Hematopoietic multipotent progenitor cell treated with erythropoietin and hydrocortisone succinate and interleukin-3 and kit ligand, for 4 days (in vitro differentiated cells): ENCODE measurements around the gene TSNAXIP1.
"Not testable (repeated sequence)": the region's sequence is repeated elsewhere in the genome, so short reads cannot be mapped to it uniquely, and the experiment has no call there.

ENCODE experiments used
- DNase-seq: peaks from one replicate; pipeline ENCODE4 v3.0.0-alpha.2; 2015

The TSNAXIP1 gene

DNA sequence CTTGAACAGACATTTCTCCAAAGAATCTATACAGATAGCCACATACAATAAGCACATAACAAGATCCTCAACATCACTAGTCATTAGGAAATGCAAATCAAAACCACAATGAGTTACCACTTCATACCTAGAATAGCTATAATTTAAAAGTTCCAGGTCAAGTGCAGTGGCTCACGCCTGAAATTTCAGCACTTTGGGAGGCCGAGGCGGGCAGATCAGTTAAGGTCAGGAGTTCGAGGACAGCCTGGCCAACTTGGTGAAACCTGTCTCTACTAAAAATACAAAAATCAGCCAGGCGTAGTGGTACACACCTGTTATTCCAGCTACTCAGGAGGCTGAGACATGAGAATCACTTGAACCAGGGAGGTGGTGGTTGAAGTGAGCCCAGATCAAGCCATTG, 20.2 kb upstream of the TSNAXIP1 start:
- DNase-seq = no peak

DNA sequence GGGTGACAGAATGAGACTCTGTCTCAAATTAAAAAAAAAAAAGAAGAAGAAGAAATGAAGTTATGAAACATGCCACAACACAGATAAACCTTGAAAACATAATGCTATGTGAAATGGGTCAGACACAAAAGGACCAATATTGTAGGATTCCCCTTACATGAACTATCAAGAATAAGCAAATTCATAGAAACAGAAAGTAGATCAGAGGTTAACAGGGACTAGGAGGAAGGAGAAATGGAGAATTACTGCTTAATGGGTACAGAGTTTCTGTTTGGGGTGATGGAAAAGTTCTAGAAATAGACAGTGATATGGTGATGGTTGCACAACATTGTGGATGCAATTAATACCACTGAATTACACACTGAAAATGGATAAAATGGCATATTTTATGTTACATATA, 16.6 kb upstream of the TSNAXIP1 start:
- no peak for DNase-seq

DNA sequence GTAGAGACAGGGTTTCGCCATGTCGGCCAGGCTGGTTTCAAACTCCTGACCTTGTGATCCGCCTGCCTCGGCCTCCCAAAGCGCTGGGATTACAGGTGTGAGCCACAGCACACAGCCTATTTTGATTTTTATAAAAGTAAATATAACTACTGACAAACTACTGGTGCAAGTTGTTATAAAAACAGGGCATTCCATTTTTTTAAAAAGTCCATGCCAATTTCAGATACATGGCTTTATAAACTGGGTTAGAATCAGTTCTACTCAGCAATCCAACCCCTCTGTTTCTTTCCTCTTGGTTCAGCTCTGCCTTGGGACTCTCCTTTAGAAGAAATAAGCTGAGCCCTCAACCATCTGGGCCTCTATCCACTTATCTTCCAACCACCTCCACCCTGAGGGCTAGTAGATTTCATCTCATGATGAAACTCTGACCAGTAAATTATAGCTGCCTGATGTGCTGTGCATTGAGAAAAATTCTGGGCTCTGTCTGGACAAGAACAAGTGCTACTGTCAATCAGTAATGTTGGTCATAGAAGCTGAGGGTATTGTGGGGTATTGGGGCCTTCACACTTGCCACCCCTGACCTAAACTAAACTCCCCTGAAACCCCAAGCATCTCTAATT, 10.5 kb upstream of the TSNAXIP1 start:
- DNase-seq = peak; percentile 67

DNA sequence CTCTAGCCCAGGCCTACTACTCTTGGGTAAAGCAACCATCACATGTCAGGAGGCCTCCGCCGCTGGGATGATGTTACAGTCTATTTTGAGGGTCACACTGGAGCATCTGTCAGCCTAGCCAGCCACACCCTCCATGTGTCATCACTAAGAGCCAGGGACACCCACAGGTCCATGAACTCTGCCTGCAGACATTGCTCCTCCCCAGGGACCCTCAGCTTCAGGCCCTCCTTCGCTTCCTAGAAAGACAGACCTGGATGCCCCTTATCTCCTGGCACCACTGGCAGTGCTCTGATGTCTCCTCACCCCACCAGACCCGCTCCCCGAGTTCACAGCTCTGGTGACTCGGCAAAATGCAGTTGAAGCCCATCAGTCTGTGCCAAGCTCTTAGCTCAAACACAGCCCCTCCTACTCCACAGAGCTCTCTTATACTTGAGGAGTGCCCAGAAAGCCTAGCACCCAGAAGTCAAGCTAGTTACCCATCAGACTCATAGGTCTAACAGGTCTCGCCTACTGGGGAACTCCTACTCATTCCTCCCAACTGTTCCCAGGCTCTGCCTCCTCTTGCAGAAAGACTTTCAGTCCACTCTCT, 6.3 kb upstream of the TSNAXIP1 start:
- peak; percentile 96 for DNase-seq

DNA sequence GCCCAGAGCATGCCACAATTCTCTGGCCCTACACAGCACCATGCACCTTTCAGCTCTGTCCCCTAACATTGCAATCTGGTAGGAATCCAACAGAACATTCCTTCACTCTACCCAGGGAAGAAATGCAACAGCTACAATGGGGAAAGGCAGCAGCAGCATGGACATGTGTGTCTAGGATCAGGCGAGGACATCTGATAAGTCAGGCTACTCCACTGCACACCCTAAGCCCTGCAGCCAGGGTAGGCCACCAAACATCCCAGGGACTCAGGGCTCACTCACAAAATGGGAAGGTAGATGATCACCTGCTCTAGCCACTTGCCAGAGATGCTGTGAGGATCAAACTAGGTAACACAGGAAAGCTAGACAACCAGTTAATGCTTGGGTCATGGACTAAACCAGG, 5.4 kb upstream of the TSNAXIP1 start:
- DNase-seq = no peak

DNA sequence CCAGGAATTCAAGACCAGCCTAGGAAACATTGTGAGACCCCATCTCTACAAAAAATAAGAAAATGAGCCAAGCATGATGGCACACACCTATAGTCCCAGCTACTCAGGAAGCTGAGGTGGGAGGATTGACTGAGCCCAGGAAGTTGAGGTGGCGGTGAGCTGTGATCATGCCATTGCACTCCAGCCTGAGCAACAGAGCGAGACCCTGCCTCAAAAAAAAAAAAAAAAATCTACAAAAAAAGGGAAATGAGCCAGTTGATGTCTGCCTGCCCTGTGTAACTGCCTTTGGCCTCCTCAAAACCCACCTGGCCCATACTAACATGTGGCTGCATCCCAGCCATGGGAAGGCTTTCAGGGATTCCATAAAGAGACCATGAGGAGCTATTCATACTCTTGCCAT, 4.8 kb upstream of the TSNAXIP1 start:
- DNase-seq = no peak

DNA sequence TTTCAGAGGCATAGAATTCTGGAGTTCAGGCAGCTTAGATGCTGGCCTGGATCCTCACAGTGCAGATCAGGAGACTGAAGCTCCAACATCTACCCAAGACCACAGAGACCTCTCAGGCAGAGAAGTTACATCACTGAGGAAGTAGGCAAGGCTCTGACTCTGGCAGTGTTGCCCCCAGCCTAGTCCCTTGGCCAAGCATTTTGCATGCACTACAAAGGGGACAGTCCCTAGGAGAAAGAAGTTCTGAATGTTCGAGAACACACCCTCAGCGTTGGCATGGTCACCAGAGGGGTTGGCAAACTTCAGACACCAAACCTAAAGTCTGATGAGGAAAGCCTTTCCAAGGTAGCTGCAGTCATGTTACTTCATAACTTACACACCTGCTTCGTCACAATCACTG, 2.8 kb upstream of the TSNAXIP1 start:
- DNase-seq = peak; percentile 65

DNA sequence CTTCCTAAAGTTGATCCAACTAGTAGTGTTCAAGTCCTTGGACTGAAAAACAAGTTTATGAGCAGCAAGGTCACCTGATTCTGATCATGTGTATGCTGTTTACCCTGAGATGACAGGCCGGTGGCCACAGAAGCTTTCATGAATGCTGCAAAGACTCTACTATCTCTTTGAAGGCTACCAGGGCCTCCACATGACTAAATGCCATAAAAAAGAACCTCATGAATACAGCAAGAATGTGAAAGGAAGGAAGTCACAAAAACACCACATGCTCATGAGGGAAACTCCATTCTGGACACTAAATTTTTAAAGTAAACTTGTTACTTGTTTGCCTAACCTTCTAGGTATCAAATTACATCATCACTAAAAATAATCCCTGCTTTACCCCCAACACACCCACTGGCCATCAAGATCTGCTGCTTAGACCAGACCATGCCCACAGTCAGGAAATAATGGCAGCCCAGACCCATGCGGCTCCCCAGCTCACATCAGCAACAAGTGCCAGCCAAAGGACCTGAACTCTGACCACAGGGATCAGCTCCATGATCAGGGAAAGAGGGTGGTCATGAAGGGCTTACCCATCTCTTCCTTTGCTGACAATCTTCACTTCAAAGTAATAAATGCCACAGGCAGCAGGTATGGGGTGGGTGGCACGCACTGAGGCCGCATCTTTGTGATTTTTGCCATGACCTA, 1.7 kb upstream of the TSNAXIP1 start:
- DNase-seq = no peak

DNA sequence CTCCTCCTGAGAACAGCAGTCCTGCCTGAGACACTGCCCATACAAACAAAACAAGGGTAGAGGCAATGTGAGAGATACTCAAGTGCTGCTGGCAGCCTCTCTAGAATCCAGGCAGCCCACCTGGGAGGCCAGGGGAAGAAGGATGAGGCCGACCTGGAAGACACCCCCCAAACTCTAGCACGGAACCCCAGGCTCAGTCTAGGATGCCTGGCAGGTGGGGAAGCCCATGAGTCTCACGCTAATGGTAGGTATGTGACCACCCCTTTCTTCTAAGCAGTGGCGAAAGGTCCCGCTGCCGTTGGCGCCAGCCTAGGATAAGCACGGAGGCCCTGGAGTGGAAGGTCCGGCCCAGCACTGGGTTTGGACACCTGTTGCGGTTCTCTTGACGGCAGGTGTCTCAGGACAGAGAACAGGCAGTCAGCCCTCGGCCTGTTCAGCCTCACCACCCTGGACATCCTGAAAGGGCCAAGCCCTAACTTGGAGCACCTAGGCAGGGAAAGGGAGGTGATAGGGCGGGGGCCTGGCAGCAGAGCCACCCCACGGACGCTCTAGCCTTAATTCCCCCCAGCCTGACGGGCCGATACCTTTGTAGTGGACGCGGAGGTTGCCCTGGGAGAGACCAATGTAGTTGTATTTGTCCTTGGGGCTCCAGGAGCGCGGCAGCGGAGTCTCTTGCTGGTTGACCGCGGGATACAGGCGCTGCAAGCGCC, 816 bp upstream of the TSNAXIP1 start:
- no peak for DNase-seq

DNA sequence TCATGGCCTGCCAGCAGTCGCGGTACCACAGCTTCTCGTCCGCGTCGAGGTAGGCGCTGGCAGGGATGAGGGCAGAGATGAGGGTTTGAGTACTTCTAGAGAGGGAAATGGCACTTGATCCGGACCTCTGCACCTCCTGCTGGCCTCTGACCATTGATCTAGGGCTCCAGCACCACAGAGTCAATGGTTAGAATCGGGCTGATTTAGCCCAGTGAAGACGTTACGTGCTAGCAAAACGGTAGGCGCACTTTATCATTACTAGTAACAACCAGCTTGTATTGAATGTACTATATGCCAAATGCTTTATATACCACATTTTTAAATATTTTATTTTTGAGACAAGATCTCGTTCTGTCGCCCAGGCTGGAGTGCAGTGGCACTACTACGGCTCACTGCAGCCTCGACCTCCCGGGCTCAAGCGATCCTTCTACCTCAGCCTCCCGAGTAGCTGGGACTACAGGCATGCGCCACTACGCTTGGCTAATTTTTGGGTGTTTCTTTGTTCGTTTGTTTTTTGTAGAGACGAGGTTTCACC, 526 bp downstream of the TSNAXIP1 start:
- DNase-seq = no peak

DNA sequence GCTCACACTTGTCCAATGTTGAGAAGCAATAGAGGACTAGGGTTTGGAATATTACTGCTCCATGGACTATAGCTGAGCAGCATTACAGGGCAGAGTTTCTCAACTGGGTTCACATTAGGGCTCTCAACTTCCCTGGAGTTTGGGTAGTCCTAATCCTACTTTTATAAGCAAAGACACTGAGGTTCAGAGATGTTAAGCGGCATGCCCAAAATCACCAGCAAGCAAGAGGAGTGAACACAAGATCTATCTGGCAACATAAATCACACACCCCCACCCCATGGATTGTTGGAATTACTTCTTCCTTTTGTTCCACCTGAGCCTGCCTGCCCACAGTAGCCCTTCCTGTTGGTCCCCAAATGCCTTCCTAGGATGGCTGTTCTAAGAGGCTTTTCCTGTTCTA, 5.2 kb downstream of the TSNAXIP1 start:
- DNase-seq = no peak

DNA sequence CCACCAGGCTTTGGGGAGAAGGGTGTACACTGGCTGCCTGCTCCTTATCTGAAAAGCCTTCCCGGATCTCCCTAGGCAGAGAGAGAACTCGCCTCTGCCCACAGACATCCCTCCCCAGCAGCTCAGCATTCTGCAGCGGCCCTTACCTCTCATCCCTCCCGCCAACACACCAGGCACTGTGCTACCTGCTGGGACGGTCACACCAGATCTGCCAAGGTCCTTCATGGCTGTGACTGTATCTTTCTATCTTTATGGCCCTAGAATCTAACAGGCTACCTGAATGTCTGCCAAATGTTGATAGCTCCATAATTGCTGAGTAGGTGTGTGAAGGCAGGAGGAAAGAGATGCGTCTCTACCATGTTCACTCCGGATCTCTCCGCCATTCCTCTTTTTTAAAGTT, 7.9 kb downstream of the TSNAXIP1 start:
- DNase-seq = no peak

DNA sequence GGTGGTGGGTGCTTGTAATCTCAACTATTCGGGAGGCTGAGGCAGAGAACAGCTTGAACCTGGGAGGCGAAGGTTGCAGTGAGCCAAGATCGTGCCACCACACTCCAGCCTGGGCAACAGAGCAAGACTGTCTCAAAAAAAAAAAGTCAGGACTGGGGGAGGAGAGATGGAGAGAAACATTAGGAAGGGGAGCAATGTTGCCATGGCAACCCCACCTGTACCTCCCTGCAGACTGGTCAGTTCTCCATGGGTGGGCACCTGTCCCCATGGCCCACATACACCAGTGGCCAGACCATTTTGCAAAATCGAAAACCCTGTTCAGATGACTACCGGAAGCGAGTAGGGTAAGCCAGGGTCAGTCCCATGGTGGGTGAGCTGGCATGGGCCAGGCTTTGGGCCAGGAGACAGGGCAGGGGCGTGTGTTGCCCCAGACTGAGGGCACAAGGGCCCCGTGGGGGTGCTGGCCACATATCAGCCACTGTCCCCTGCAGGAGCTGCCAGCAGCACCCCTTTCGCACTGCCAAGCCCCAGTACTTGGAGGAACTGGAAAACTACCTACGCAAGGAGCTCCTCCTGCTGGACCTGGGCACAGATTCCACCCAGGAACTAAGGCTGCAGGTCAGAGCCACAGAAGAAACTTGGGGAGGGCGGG, 14.0 kb downstream of the TSNAXIP1 start:
- no peak for DNase-seq

DNA sequence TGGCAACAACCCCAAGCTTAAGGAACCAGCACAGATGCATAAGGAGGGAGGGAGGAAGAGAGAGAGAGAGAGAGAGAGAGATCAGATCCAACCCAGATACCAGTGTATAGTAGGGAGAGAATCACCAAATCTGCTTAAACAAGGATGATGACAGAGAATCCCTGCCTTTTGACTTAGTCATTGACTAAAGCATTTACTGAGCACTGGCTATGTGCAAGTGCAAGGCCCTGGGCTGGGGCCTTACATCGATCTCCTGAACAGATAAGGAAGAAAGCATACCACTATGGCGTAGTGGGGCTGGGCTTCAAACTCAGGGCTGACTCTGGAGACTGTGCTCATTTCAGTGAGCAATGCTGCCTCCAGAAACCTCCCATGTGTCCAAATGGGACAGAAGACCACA, 15.8 kb downstream of the TSNAXIP1 start:
- DNase-seq = no peak

DNA sequence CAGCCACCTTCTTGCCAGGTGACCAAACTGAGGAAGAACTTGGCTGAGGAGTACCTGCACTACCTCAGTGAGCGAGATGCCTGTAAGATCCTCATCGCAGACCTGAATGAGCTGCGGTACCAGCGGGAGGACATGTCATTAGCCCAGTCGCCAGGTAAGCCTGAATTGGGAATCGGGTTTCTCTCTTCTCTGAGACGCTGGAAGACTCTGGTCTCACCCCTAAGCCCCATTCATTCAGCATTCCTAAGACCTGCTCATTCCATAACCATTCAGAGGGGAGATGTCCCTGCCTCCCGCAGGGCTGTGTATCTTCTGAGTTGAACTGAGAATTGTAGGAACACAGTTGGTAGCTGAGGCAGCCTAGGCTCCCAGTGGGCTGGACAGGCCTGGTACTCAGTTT, 18.4 kb downstream of the TSNAXIP1 start:
- DNase-seq = no peak

DNA sequence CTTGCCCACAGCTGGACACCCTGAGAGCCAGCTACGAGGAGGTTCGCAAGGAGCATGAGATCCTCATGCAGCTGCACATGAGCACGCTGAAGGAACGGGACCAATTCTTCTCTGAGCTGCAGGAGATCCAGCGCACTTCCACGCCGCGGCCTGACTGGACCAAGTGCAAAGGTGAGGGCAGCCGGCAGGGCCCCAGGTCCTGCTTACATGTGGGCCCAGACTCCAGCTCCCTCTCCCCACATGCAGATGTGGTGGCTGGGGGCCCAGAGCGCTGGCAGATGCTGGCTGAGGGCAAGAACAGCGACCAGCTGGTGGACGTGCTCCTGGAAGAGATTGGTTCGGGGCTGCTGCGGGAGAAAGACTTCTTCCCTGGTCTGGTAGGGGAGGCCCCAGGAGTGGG, 19.2 kb downstream of the TSNAXIP1 start:
- DNase-seq = no peak

DNA sequence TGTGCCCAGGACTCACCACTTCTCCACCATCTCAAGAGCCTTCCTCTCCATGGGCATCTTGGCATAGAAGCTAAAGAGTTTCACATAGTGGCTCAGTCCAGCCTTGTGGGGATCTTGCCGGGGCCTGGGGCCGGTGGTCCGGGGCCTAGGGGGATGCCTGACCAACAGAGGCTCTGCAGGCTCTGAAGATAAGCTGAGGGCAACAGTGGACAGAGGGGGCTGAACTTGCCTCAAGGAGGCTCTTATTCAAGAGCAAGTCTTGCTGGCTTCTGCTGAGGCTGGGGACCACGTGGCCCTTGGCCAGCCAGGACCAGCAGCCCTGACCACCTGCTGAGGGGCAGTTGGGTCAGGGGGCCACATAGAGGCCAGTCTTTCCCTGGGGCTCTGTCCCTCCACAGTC, 22.0 kb downstream of the TSNAXIP1 start:
- no peak for DNase-seq

DNA sequence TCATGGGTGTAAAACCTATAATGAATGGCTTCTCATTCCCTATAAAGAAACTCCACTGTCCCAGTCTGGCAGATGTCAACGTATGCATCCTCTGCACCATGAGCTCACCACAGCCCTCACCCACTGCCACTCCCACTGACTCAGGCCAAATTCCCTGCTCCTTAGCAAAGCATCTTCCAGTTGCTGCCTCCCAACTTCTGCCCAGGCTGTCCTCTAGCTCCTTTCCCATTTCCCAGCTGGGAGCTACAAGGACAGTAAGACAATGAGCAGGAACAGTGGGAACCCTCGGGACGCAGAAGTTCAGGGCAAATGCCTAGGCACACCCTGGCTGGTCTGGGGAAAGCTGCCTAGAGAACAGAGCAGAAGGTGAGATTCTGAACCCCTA, 26.3 kb downstream of the TSNAXIP1 start:
- DNase-seq = peak; percentile 47

DNA sequence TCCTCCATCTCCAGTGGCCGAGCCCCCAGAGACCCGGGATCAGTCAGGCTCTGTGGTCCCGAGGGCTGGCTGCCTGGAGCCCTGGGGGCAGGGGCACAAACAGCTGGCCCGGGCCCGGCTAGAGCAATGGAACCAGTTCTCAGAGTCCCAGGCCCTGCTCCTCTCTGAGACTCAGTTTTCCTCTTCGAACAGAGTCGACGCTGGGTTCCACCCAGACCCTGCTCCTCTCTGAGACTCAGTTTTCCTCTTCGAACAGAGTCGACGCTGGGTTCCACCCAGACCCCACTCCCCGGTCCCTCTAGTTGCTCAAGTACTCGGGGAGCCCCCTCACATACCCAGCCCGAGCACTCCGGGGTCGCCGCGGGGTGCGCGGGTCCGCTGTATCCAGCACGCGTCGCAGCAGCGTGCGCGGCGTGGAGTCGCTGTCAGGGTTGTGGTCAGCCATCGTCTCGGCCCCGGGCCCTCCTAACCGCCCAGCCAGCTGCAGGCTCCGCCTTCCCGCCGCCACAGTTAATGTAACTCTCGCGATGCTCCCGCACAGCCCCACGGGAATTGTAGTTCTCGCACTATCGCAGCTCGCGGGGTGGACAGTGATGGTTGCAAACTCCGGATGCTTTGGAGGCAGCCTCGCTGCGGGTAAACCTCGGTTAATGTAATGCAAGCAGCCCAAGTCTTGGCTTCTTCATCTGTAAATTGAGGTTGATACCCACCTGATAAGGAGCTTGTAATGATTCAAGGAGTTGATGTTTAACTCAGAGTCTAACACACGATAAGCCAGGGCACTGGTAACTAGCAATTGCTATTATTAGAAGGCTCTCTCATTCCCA, 26.9 kb downstream of the TSNAXIP1 start:
- DNase-seq = peak; percentile 97

DNA sequence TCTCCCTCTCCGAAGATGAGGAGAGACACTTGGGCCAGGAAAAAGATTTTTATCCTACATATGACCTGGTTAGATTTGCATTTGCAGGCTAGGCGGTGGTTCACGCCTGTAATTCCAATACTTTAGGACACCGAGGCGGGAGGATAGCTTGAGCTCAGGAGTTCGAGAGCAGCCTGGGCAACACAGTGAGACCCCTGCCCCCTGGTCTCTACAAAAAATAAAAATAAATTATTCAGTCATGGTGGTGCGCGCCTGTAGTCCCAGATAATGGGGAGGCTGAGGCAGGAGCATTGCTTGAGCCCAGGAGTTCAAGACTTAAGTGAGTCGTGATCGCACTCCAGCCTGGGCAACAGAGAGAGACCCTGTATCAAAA, 27.5 kb downstream of the TSNAXIP1 start:
- no peak for DNase-seq

DNA sequence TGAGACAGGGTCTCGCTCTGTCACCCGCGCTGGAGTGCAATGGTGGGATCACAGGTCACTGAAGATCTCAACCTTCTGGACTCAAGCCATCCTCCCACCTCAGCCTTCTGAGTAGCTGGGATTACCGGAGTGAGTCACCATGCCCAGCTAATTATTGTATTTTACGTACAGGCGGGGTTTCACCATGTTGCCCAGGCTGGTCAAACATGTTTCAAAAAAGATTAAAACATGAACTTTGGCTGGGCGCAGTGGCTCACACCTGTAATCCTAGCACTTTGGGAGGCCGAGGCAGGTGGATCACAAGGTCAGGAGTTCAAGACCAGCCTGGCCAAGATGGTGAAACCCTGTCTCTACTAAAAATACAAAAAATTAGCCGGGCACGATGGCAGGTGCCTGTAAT, 30.5 kb downstream of the TSNAXIP1 start:
- not testable (repeated sequence) for DNase-seq

DNA sequence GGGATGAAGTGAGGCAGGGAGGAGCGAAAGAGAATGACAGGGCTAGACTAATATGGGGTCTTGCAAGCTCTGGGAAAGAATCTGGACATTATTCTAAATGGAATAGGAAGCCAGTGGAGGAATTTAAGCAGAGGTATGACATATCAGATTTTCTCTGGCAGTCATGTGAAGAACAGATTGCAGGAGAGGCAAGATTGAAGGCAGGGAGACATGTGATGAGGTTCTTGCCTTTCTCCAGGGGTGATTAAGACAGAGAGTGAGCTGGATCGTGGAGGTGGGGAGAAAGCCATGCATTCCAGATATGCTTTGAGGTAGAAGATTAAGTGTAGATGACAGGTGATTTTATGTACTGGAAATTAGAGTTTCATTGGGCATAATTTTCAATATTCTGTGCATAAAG, 31.1 kb downstream of the TSNAXIP1 start:
- DNase-seq = no peak
